IPS-18c (cell line): ENCODE results near the gene ACOT4.
A peak's percentile ranks its signal among the peaks of the same experiment; 100 is the strongest.
"Not testable (repeated sequence)": the region's sequence is repeated elsewhere in the genome, so short reads cannot be mapped to it uniquely, and the experiment has no call there.

Experiments
- H3K4me3 ChIP-seq: 2 replicates; pipeline ENCODE4 v1.7.0; 2013; ENCODE audit warnings: low read depth, mild to moderate bottlenecking, low read length, moderate library complexity; ENCODE audit not compliant: insufficient read depth
- H3K9me3 ChIP-seq: one replicate; pipeline ENCODE4 v1.6.1; 2013; ENCODE audit warnings: mild to moderate bottlenecking, low read length, moderate library complexity; ENCODE audit not compliant: control insufficient read depth, insufficient read depth

The ACOT4 gene

DNA sequence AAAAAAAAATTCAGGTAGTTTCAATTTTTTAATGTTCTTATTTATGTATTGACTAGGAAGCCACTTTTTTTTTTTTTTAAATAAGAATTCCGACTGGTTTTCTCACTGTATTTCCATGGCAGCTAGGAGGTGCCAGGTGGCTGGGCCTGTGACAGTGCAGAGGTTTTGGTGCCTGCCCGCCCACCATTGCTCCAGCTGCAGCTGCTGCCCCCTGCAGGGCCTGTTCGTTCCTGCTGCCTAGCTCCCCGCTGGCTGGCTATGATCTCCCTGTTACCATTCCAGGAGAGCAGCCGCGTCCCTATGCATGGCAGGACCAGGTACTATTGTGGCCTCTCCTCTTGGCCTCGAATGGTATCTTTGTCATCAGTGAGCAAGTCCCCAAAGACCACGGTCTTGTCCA lies 20.8 kb upstream of the ACOT4 start:
- not testable (repeated sequence) for H3K4me3 ChIP-seq, H3K9me3 ChIP-seq

DNA sequence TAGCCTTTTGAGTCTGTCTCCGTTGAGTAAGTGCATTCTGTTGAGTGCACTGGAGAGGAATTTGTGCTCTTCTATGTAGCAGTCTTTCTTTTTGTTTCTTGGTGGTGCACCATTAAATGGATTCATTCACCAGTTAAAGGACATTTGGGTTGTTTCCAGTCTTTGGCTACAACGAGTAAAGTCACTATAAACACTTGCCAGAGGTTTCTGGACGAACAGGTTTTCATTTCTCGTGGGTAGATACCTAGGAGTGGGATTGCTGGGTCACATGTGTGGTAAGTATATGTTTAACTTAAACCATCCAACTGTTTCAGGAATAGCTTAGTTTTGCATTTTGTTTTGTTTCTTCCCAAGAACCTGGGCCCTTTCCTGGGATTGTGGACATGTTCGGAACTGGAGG lies 18.6 kb upstream of the ACOT4 start:
- H3K9me3 ChIP-seq, H3K4me3 ChIP-seq: not testable (repeated sequence)

DNA sequence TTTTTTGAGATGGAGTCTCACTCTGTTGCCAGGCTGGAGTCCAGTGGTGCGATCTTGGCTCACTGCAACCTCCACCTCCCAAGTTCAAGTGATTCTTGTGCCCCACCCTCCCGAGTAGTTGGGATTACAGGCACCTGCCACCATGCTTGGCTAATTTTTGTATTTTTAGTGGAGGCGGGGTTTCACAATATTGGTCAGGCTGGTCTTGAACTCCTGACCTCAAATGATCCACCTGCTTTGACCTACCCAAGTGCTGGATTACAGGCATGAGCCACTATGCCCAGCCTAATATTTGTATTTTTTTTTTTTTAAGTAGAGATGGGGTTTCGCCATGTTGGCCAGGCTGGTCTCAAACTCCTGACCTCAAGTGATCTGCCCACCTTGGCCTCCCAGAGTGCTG lies 17.9 kb upstream of the ACOT4 start:
- H3K9me3 ChIP-seq, H3K4me3 ChIP-seq: not testable (repeated sequence)

- H3K9me3 ChIP-seq, H3K4me3 ChIP-seq: not testable (repeated sequence)
Observed at GRCh38 chr14:73574251-73574650, 17.4 kb upstream of the ACOT4 start.

- Histone ChIP-seq H3K9me3 (no peaks in the 10 kb centered on the region), H3K4me3 (no peak overlapping the region)
Observed at GRCh38 chr14:73576391-73576790, 15.3 kb upstream of the ACOT4 start.

DNA sequence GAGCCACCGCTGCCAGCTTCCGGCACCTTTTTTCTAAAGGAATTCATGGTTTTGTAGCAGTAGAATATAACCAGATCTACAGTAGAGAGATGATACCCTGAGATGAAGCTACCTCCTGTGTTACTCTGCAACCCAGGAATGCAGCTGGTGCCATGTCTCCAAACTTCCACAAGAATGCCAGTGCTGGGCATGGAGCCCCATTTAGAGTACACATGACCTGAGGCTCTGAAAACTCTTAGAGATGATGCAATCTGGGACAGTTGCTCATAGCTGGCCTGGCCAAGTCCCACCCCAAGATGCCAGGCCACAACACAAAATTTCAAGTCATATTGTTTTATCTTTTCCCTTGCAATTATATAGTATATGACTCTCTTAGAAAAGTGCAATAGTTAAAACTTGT lies 14.5 kb upstream of the ACOT4 start:
- not testable (repeated sequence) for H3K4me3 ChIP-seq, H3K9me3 ChIP-seq

GRCh38 chr14:73582102-73582979 lies 9.3 kb upstream of the ACOT4 start:
- not testable (repeated sequence) for H3K9me3 ChIP-seq

GRCh38 chr14:73588695-73589094 lies 3.0 kb upstream of the ACOT4 start:
- Histone ChIP-seq H3K9me3 (peaks cover 9% of the 10 kb centered on the region), H3K4me3 (no peak overlapping the region)

More at GRCh38 chr14:73582102-73582979, 9.3 kb upstream of the ACOT4 start:
- not testable (repeated sequence) for H3K4me3 ChIP-seq

- H3K4me3 ChIP-seq, result no peak overlapping the region
- peaks cover 9% of the 10 kb centered on the region for H3K9me3 ChIP-seq
Observed at GRCh38 chr14:73589116-73589515, 2.6 kb upstream of the ACOT4 start.

GRCh38 chr14:73590673-73591004 lies 1.0 kb upstream of the ACOT4 start:
- H3K9me3 ChIP-seq, result not testable (repeated sequence)

DNA sequence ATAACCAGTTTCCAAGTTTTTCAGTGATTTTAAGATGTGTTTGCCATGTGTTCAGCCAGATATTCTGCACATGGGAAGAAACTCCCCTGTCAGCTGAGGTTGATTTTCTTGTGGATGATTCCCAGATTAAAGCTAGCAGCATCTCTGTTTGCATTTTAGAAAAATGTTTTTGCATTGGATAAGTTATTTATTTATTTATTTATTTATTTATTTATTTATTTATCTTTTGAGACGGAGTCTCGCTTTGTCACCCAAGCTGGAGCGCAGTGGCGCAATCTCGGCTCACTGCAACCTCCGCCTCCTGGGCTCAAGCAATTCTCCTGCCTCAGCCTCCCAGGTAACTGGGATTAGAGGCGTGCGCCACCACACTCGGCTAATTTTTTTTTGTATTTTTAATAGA lies 2.8 kb downstream of the ACOT4 start:
- H3K9me3 ChIP-seq, result peaks cover 7% of the 10 kb centered on the region

More at GRCh38 chr14:73590673-73591004, 1.0 kb upstream of the ACOT4 start:
- H3K4me3 ChIP-seq, result not testable (repeated sequence)

DNA sequence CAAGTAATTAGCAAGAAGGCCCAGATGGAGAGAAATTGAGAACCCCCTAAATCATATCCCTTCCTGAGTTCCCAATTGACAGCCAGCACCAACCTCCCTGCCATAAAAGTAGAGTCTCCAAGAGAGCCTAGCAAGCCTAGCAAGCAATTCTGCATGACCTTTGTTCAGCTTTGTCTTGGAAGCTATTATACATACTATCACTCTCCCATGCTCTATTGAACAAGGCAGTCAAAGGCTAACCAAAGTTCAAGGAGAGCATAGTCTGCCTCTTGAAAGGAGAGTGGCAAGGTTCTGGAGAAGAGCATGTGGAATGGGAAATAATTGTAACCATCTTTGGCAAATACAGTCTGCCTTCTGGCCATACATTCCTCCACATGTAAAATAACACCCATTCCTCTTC lies 7.8 kb downstream of the ACOT4 start:
- Histone ChIP-seq H3K9me3 (no peaks in the 10 kb centered on the region), H3K4me3 (no peak overlapping the region)

More for the DNA sequence above, 2.8 kb downstream of the ACOT4 start:
- no peak overlapping the region for H3K4me3 ChIP-seq

DNA sequence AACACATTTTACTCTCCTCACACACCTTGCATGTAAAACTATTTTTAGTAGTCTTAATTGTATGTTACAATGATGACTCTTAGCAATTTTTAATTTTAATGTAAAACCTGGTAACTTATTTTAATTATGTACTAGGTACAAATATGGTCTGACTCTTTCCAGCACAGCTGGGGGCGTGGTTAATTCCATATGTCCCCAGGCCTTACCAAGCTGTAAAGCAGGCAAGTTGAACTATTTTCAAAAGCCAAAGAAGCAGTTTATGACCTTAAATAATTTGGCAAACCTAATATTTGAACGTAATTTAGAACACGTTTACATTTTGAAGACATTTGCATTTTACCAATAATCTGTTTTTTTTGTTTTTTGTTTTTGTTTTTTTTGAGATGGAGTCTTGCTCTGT lies 11.3 kb downstream of the ACOT4 start:
- H3K4me3 ChIP-seq, result no peak overlapping the region
- H3K9me3 ChIP-seq, result peaks cover 5% of the 10 kb centered on the region

DNA sequence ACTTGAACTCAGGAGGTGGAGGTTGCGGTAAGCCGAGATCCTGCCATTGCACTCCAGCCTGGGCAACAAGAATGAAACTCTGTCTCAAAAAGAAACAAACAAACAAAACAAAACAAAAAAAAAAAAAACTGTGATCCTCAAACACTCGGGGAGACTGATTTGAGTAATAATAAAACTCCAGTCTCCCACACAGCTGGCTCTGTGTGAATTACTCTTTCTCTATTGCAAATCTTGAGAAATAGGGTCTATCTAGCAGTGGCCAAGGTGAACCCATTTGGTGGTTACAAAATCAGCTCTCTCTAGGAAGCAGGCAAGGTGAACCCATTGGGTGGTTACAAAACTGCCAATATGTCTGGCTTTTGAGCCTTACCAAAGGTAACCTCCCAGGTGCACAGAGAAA lies 14.6 kb downstream of the ACOT4 start:
- no peak overlapping the region for H3K4me3 ChIP-seq
- peaks cover 5% of the 10 kb centered on the region for H3K9me3 ChIP-seq

- Histone ChIP-seq H3K9me3 (peaks cover 7% of the 10 kb centered on the region), H3K4me3 (no peak overlapping the region)
Observed at GRCh38 chr14:73607241-73607640, 15.6 kb downstream of the ACOT4 start.

DNA sequence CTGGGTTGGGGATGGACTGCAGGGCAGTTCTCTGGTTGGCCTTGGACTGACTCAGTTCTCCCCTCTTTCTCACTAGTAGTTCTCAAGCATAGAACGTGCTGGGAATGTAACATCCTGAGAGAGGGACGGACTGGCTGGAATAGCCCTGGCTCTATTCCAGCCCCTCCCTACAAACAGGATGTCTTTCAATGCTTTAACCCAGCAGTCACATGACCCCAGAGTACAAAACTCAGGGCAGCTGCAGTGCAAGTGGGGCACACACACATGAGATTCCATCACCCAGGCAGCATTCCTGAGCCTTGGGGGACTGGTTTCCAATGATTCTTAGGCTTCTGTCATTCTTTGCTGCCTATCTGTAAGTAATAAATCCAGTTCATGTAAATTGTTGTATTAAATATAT lies 19.0 kb downstream of the ACOT4 start:
- Histone ChIP-seq H3K4me3 (no peak overlapping the region), H3K9me3 (peaks cover 4% of the 10 kb centered on the region)

- H3K9me3 ChIP-seq, result peaks cover 2% of the 10 kb centered on the region
- H3K4me3 ChIP-seq, result peak within 1 kb of the TSS; percentile 84
Observed at GRCh38 chr14:73612339-73613045, 20.8 kb downstream of the ACOT4 start, which contains the start of gene ACOT6. Gene ACOT6, plus strand, starts transcription at chr14:73612517. Its CDS starts 55 bp downstream, at chr14:73612572.

GRCh38 chr14:73613046-73613383 lies 21.3 kb downstream of the ACOT4 start:
- H3K4me3 ChIP-seq, result peak overlapping the region; percentile 84; the same call in 1 of the 2 replicates
- H3K9me3 ChIP-seq, result peaks cover 2% of the 10 kb centered on the region
